WTC11 (cell line): ENCODE data around the gene MOGAT2. TPM values are rescaled to one million over a fixed set of nuclear protein-coding genes. Genes with fewer than 3 reads are reported as not detected.
A peak's percentile ranks its signal among the peaks of the same experiment; 100 is the strongest.

Experiments used
- ATAC-seq: fragments of 200-7000 bp; cut with Tn5 transposase; 2 replicates; pipeline ENCODE4 v1.10.0; 2021; ENCODE audit warnings: mild to moderate bottlenecking, moderate library complexity
- CTCF ChIA-PET: fragments of 300-600 bp; sonication (Branson Sonifier 250); formaldehyde crosslinking; loops from one replicate; lab custom pipeline; 2021; ENCODE audit warnings: antibody characterized with exemption; lab: Charles Lee
- POLR2A ChIA-PET: fragments of 350-600 bp; sonication (Branson Sonifier 250); formaldehyde crosslinking; loops from one replicate; lab custom pipeline; 2021; ENCODE audit warnings: antibody characterized with exemption; lab: Charles Lee
- DNase-seq: peaks from one replicate; pipeline ENCODE4 v3.0.0; 2021; ENCODE audit warnings: low spot score
- H3K27ac Mint-ChIP-seq: 2 replicates; pipeline ENCODE4 v1.8.0; 2021; ENCODE audit warnings: mixed read lengths
- H3K27me3 Mint-ChIP-seq: 2 replicates; pipeline ENCODE4 v1.8.0; 2021; ENCODE audit warnings: low read depth, mild to moderate bottlenecking, moderate library complexity, mixed read lengths
- H3K36me3 Mint-ChIP-seq: 2 replicates; pipeline ENCODE4 v1.8.0; 2021; ENCODE audit warnings: mixed read lengths
- H3K4me1 Mint-ChIP-seq: 2 replicates; pipeline ENCODE4 v1.8.0; 2022; ENCODE audit warnings: mixed read lengths
- H3K4me3 Mint-ChIP-seq: 2 replicates; pipeline ENCODE4 v1.8.0; 2021; ENCODE audit warnings: mild to moderate bottlenecking, moderate library complexity, mixed read lengths
- H3K9me3 Mint-ChIP-seq: 2 replicates; pipeline ENCODE4 v1.8.0; 2021; ENCODE audit warnings: mixed read lengths
- CBFB ChIP-seq: sonication (generic); formaldehyde crosslinking; IDR thresholded peaks from 2 replicates; pipeline ENCODE4 v1.8.1; 2022; ENCODE audit warnings: mild to moderate bottlenecking, low read depth, missing genetic modification reagents
- ELF4 ChIP-seq: sonication (generic); formaldehyde crosslinking; IDR thresholded peaks from 2 replicates; pipeline ENCODE4 v1.8.1; 2022; ENCODE audit warnings: low read depth, mild to moderate bottlenecking, moderate library complexity, missing genetic modification reagents
- FOXP1 ChIP-seq: sonication (generic); formaldehyde crosslinking; IDR thresholded peaks from 2 replicates; pipeline ENCODE4 v1.8.0; 2022; ENCODE audit warnings: missing genetic modification reagents, mild to moderate bottlenecking, moderate library complexity, borderline replicate concordance
- GABPB1 ChIP-seq: sonication (generic); formaldehyde crosslinking; IDR thresholded peaks from 2 replicates; pipeline ENCODE4 v1.8.1; 2023; ENCODE audit warnings: mild to moderate bottlenecking, missing genetic modification reagents
- GRHL2 ChIP-seq: fragments of 250-450 bp; sonication (Bioruptor Pico); IDR thresholded peaks from 2 replicates; pipeline ENCODE4 v1.8.0; 2022; ENCODE audit warnings: mild to moderate bottlenecking, moderate library complexity; ENCODE audit not compliant: insufficient replicate concordance, severe bottlenecking
- JAZF1 ChIP-seq: fragments of 250-450 bp; sonication (Bioruptor Pico); IDR thresholded peaks from 2 replicates; pipeline ENCODE4 v1.9.0; 2021; ENCODE audit warnings: moderate library complexity, mild to moderate bottlenecking, inconsistent platforms
- KAT7 ChIP-seq: sonication (generic); formaldehyde crosslinking; IDR thresholded peaks from 2 replicates; pipeline ENCODE4 v1.8.1; 2023; ENCODE audit warnings: missing genetic modification reagents, mild to moderate bottlenecking, borderline replicate concordance
- NR2C2 ChIP-seq: sonication (generic); formaldehyde crosslinking; IDR thresholded peaks from 2 replicates; pipeline ENCODE4 v1.8.0; 2022; ENCODE audit warnings: mild to moderate bottlenecking, missing genetic modification reagents
- OVOL2 ChIP-seq: fragments of 250-450 bp; sonication (Bioruptor Pico); IDR thresholded peaks from 2 replicates; pipeline ENCODE4 v1.9.0; 2021; ENCODE audit warnings: mild to moderate bottlenecking, borderline replicate concordance
- SMAD4 ChIP-seq: sonication (generic); formaldehyde crosslinking; IDR thresholded peaks from 2 replicates; pipeline ENCODE4 v1.8.0; 2022; ENCODE audit warnings: mild to moderate bottlenecking, missing genetic modification reagents
- SP1 ChIP-seq: sonication (generic); formaldehyde crosslinking; conservative IDR thresholded peaks from 2 replicates; pipeline ENCODE4 v1.8.1; 2022; ENCODE audit warnings: missing genetic modification reagents
- total RNA-seq: library from RNA; stranded (reverse); gene quantifications from 3 replicates; pipeline ENCODE4 v1.2.3, GENCODE V29; 2021
- TF ChIP-seq, protein P1 (sequence below): sonication (generic); formaldehyde crosslinking; IDR thresholded peaks from 2 replicates; pipeline ENCODE4 v1.8.0; 2022; ENCODE audit warnings: mild to moderate bottlenecking, missing genetic modification reagents
- TF ChIP-seq, protein P2 (sequence below): fragments of 250-450 bp; sonication (Bioruptor Pico); IDR thresholded peaks from 2 replicates; pipeline ENCODE4 v1.9.0; 2021; ENCODE audit warnings: mild to moderate bottlenecking
- TF ChIP-seq, protein P3 (sequence below): sonication (generic); formaldehyde crosslinking; IDR thresholded peaks from 2 replicates; pipeline ENCODE4 v1.8.0; 2022; ENCODE audit warnings: missing genetic modification reagents
- TF ChIP-seq, protein P4 (sequence below): sonication (generic); formaldehyde crosslinking; IDR thresholded peaks from 2 replicates; pipeline ENCODE4 v1.8.0; 2022; ENCODE audit warnings: mild to moderate bottlenecking, missing genetic modification reagents
- TF ChIP-seq, protein P5 (sequence below): sonication (generic); formaldehyde crosslinking; IDR thresholded peaks from 2 replicates; pipeline ENCODE4 v1.8.1; 2023; ENCODE audit warnings: mild to moderate bottlenecking, missing genetic modification reagents
- TF ChIP-seq, protein P6 (sequence below): fragments of 250-450 bp; sonication (Bioruptor Pico); IDR thresholded peaks from 2 replicates; pipeline ENCODE4 v1.9.0; 2021; ENCODE audit warnings: mild to moderate bottlenecking, borderline replicate concordance
- TF ChIP-seq, protein P7 (sequence below): fragments of 200-600 bp; IDR thresholded peaks from 2 replicates; pipeline ENCODE4 v1.8.0; 2022; ENCODE audit warnings: antibody characterized with exemption

The MOGAT2 gene
- total RNA-seq, 1 experiment from 2014 or later = not detected

DNA sequence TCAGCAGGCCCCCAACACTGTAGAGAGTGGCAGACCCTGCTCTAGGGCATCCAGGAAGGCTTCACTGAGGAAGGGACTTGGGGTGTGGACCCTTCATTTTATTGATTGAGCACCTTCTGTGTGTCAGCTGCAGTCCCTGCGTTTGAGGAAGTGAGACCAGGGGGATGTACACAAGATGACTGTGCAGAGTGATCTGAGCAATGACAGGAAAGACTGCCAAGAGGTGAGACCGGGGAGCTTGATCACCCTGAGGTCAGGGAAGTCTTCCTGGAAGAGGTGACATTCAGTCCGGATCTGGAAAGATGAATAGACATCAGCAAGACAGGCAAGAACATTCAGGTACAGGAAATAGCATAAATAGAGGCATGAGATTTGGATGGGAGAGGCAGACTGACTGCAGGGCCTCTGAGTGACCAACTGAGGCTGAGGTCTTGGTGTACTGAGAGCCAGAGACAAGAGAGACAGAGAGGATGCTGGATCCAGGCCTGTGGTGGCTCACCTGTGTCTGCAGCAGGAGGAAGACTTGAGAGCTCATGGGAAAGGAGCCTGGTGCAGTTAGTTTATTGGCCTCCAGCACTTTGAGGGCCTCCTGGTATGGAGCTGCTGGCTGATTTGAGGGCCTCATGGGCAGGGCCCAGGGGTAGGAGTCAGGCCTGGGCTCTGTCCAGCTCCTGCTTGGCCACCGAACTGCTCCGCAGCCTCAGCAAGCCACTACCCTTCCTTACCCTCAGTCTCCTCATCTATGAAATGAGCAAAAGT is 56.1 kb downstream of the MOGAT2 start:
- TF ChIP-seq, protein P1, sequence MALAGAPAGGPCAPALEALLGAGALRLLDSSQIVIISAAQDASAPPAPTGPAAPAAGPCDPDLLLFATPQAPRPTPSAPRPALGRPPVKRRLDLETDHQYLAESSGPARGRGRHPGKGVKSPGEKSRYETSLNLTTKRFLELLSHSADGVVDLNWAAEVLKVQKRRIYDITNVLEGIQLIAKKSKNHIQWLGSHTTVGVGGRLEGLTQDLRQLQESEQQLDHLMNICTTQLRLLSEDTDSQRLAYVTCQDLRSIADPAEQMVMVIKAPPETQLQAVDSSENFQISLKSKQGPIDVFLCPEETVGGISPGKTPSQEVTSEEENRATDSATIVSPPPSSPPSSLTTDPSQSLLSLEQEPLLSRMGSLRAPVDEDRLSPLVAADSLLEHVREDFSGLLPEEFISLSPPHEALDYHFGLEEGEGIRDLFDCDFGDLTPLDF = no peak
- TF ChIP-seq KAT7 (CRISPR knock-in tag) (no peak), GABPB1 (no peak), ELF4 (no peak), OVOL2 (CRISPR knock-in tag) (no peak), FOXP1 (CRISPR knock-in tag) (no peak), SMAD4 (CRISPR knock-in tag) (no peak), JAZF1 (no peak), CBFB (CRISPR knock-in tag) (no peak), NR2C2 (CRISPR knock-in tag) (no peak)
- TF ChIP-seq, protein P2, sequence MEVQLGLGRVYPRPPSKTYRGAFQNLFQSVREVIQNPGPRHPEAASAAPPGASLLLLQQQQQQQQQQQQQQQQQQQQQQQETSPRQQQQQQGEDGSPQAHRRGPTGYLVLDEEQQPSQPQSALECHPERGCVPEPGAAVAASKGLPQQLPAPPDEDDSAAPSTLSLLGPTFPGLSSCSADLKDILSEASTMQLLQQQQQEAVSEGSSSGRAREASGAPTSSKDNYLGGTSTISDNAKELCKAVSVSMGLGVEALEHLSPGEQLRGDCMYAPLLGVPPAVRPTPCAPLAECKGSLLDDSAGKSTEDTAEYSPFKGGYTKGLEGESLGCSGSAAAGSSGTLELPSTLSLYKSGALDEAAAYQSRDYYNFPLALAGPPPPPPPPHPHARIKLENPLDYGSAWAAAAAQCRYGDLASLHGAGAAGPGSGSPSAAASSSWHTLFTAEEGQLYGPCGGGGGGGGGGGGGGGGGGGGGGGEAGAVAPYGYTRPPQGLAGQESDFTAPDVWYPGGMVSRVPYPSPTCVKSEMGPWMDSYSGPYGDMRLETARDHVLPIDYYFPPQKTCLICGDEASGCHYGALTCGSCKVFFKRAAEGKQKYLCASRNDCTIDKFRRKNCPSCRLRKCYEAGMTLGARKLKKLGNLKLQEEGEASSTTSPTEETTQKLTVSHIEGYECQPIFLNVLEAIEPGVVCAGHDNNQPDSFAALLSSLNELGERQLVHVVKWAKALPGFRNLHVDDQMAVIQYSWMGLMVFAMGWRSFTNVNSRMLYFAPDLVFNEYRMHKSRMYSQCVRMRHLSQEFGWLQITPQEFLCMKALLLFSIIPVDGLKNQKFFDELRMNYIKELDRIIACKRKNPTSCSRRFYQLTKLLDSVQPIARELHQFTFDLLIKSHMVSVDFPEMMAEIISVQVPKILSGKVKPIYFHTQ = no peak
- TF ChIP-seq, protein P3, sequence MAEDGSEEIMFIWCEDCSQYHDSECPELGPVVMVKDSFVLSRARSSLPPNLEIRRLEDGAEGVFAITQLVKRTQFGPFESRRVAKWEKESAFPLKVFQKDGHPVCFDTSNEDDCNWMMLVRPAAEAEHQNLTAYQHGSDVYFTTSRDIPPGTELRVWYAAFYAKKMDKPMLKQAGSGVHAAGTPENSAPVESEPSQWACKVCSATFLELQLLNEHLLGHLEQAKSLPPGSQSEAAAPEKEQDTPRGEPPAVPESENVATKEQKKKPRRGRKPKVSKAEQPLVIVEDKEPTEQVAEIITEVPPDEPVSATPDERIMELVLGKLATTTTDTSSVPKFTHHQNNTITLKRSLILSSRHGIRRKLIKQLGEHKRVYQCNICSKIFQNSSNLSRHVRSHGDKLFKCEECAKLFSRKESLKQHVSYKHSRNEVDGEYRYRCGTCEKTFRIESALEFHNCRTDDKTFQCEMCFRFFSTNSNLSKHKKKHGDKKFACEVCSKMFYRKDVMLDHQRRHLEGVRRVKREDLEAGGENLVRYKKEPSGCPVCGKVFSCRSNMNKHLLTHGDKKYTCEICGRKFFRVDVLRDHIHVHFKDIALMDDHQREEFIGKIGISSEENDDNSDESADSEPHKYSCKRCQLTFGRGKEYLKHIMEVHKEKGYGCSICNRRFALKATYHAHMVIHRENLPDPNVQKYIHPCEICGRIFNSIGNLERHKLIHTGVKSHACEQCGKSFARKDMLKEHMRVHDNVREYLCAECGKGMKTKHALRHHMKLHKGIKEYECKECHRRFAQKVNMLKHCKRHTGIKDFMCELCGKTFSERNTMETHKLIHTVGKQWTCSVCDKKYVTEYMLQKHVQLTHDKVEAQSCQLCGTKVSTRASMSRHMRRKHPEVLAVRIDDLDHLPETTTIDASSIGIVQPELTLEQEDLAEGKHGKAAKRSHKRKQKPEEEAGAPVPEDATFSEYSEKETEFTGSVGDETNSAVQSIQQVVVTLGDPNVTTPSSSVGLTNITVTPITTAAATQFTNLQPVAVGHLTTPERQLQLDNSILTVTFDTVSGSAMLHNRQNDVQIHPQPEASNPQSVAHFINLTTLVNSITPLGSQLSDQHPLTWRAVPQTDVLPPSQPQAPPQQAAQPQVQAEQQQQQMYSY (CRISPR knock-in tag) = no peak
- TF ChIP-seq, protein P4, sequence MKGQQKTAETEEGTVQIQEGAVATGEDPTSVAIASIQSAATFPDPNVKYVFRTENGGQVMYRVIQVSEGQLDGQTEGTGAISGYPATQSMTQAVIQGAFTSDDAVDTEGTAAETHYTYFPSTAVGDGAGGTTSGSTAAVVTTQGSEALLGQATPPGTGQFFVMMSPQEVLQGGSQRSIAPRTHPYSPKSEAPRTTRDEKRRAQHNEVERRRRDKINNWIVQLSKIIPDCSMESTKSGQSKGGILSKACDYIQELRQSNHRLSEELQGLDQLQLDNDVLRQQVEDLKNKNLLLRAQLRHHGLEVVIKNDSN = no peak
- TF ChIP-seq, protein P5, sequence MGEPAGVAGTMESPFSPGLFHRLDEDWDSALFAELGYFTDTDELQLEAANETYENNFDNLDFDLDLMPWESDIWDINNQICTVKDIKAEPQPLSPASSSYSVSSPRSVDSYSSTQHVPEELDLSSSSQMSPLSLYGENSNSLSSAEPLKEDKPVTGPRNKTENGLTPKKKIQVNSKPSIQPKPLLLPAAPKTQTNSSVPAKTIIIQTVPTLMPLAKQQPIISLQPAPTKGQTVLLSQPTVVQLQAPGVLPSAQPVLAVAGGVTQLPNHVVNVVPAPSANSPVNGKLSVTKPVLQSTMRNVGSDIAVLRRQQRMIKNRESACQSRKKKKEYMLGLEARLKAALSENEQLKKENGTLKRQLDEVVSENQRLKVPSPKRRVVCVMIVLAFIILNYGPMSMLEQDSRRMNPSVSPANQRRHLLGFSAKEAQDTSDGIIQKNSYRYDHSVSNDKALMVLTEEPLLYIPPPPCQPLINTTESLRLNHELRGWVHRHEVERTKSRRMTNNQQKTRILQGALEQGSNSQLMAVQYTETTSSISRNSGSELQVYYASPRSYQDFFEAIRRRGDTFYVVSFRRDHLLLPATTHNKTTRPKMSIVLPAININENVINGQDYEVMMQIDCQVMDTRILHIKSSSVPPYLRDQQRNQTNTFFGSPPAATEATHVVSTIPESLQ (CRISPR knock-in tag) = no peak
- Mint-ChIP-seq H3K36me3 (no peaks in the 10 kb centered on the region), H3K9me3 (no peaks in the 10 kb centered on the region), H3K4me3 (no peak overlapping the region), H3K4me1 (peaks cover 27% of the 10 kb centered on the region), H3K27me3 (peaks cover 44% of the 10 kb centered on the region), H3K27ac (no peak overlapping the region)
- CTCF ChIA-PET = interaction anchor here (0.9 to 2.2 kb wide), 3 partner anchors 33 to 51 kb away, joined by 3 to 15 read pairs (median 5); no protein-coding TSS in a partner anchor
- ATAC-seq (no peak), DNase-seq (no peak)
- POLR2A ChIA-PET = no interaction called here

DNA sequence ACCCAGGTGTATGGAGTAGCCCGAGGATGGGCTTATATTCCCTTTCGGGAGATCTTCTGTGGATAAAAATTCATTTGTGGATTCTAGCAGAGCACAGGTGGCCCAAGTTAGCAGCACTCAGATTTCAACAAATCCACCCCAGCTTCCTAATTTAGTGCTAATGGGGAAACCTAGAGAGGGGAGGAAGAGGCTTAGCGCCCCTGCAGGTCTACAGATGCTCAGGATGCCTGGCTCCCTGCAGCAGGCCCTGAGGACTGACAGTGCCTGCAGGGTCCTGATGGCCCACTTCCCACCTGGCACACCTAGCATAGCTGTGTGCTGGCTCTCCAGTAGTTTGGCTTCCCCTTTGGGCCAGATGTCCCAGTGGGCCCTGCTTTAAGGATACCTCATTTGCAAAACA is 57.4 kb downstream of the MOGAT2 start:
- no peaks in the 10 kb centered on the region for H3K36me3 Mint-ChIP-seq
- peaks cover 31% of the 10 kb centered on the region for H3K27me3 Mint-ChIP-seq
- H3K27ac Mint-ChIP-seq = no peak overlapping the region
- no peak overlapping the region for H3K4me3 Mint-ChIP-seq
- ChIA-PET CTCF (interaction anchor here (0.9 to 2.2 kb wide), 11 partner anchors 11 to 377 kb away, joined by 3 to 15 read pairs (median 4); no protein-coding TSS in a partner anchor), POLR2A (no interaction called here)
- DNase-seq (peak; percentile 23), ATAC-seq (peak; percentile 88)
- peaks cover 19% of the 10 kb centered on the region for H3K4me1 Mint-ChIP-seq
- no peaks in the 10 kb centered on the region for H3K9me3 Mint-ChIP-seq
- TF ChIP-seq GRHL2 (CRISPR knock-in tag) (no peak), SP1 (CRISPR knock-in tag) (no peak), NR2C2 (CRISPR knock-in tag) (no peak)
- TF ChIP-seq, protein P6, sequence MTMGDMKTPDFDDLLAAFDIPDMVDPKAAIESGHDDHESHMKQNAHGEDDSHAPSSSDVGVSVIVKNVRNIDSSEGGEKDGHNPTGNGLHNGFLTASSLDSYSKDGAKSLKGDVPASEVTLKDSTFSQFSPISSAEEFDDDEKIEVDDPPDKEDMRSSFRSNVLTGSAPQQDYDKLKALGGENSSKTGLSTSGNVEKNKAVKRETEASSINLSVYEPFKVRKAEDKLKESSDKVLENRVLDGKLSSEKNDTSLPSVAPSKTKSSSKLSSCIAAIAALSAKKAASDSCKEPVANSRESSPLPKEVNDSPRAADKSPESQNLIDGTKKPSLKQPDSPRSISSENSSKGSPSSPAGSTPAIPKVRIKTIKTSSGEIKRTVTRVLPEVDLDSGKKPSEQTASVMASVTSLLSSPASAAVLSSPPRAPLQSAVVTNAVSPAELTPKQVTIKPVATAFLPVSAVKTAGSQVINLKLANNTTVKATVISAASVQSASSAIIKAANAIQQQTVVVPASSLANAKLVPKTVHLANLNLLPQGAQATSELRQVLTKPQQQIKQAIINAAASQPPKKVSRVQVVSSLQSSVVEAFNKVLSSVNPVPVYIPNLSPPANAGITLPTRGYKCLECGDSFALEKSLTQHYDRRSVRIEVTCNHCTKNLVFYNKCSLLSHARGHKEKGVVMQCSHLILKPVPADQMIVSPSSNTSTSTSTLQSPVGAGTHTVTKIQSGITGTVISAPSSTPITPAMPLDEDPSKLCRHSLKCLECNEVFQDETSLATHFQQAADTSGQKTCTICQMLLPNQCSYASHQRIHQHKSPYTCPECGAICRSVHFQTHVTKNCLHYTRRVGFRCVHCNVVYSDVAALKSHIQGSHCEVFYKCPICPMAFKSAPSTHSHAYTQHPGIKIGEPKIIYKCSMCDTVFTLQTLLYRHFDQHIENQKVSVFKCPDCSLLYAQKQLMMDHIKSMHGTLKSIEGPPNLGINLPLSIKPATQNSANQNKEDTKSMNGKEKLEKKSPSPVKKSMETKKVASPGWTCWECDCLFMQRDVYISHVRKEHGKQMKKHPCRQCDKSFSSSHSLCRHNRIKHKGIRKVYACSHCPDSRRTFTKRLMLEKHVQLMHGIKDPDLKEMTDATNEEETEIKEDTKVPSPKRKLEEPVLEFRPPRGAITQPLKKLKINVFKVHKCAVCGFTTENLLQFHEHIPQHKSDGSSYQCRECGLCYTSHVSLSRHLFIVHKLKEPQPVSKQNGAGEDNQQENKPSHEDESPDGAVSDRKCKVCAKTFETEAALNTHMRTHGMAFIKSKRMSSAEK (CRISPR knock-in tag) = no peak
- TF ChIP-seq, protein P7, sequence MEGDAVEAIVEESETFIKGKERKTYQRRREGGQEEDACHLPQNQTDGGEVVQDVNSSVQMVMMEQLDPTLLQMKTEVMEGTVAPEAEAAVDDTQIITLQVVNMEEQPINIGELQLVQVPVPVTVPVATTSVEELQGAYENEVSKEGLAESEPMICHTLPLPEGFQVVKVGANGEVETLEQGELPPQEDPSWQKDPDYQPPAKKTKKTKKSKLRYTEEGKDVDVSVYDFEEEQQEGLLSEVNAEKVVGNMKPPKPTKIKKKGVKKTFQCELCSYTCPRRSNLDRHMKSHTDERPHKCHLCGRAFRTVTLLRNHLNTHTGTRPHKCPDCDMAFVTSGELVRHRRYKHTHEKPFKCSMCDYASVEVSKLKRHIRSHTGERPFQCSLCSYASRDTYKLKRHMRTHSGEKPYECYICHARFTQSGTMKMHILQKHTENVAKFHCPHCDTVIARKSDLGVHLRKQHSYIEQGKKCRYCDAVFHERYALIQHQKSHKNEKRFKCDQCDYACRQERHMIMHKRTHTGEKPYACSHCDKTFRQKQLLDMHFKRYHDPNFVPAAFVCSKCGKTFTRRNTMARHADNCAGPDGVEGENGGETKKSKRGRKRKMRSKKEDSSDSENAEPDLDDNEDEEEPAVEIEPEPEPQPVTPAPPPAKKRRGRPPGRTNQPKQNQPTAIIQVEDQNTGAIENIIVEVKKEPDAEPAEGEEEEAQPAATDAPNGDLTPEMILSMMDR = no peak
